Tongue (tissue), 2 donors: ENCODE measurements around the gene HRAS. TPM values are rescaled to one million over a fixed set of nuclear protein-coding genes. Genes with fewer than 3 reads are reported as not detected.
"Not testable (repeated sequence)": the region's sequence is repeated elsewhere in the genome, so short reads cannot be mapped to it uniquely, and the experiment has no call there.

Experiments used
- DNase-seq: peaks from one replicate; pipeline ENCODE4 v3.0.0-alpha.2; 2015
- total RNA-seq: library from RNA; depleted of rRNA; stranded (reverse); fragments of >200 nt; gene quantifications from one replicate; pipeline ENCODE4 v1.2.3, GENCODE V29; 2014

HRAS gene
- total RNA-seq, 1 donor from 2014 or later, result 50.7 TPM

GRCh38 chr11:532986-533585, 2.3 kb downstream of the HRAS start:
- no peak for DNase-seq

GRCh38 chr11:532527-532985, 2.8 kb downstream of the HRAS start:
- DNase-seq, result no peak

GRCh38 chr11:531919-532526, 3.4 kb downstream of the HRAS start:
- no peak for DNase-seq

- no peak for DNase-seq
These were observed 4.2 kb downstream of the HRAS start for GRCh38 chr11:530960-531831.

GRCh38 chr11:529728-530411, 5.5 kb downstream of the HRAS start:
- no peak for DNase-seq

- peak; percentile 79 for DNase-seq
These were observed 6.3 kb downstream of the HRAS start for GRCh38 chr11:528815-529727.

- DNase-seq, result no peak
These were observed 7.1 kb downstream of the HRAS start for GRCh38 chr11:528166-528814.

GRCh38 chr11:526192-526591, 9.2 kb downstream of the HRAS start:
- no peak for DNase-seq

GRCh38 chr11:521177-521688, 14.1 kb downstream of the HRAS start:
- DNase-seq, result no peak

GRCh38 chr11:520428-521176, 14.8 kb downstream of the HRAS start:
- no peak for DNase-seq

- DNase-seq, result peak; percentile 91
These were observed 16.7 kb downstream of the HRAS start for GRCh38 chr11:518463-519202.

- DNase-seq, result not testable (repeated sequence)
These were observed 18.3 kb downstream of the HRAS start for GRCh38 chr11:516918-517685.

GRCh38 chr11:516400-516799, 19.0 kb downstream of the HRAS start:
- DNase-seq, result no peak

GRCh38 chr11:515131-515530, 20.2 kb downstream of the HRAS start:
- DNase-seq, result no peak

GRCh38 chr11:514606-515005, 20.8 kb downstream of the HRAS start:
- DNase-seq, result no peak

- DNase-seq, result no peak
These were observed 22.4 kb downstream of the HRAS start for GRCh38 chr11:512761-513595.

- DNase-seq, result no peak
These were observed 26.4 kb downstream of the HRAS start for GRCh38 chr11:508956-509355.
